ENCODE results near the gene GAL3ST1.

Gene GAL3ST1

DNA sequence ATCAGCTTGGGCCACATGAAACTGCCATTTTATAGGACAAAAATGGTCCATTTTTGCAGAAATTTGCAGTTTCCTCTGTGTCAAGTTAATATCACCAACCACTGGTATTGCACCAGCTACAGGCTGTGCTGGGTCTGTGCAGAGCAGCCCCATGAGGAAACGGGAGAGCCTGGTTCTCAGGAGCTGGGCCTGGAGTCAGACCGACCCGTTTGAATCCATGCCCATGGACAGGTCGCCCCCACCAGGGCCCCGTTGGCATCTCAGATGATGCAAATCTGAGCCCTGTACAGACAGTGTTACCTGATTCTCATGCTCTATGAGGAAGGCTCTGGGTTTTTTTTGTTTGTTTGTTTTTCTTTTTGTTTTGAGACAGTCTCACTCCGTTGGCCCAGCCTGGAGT lies 18.1 kb downstream of the GAL3ST1 start:
- Histone ChIP-seq H3K27me3 (ENCODE audit: insufficient read depth, low read length) (no peaks in the 10 kb centered on the region), H3K36me3 (ENCODE audit: control insufficient read depth in 1 of 2, insufficient read depth in 2 of 2, low read length in 2 of 2) (no peaks in the 10 kb centered on the region), H3K4me1 (ENCODE audit: control insufficient read depth in 1 of 2, insufficient read depth in 2 of 2, low read length in 2 of 2) (peaks cover 0 to 2% of the 10 kb centered on the region in 2 experiments), H3K4me3 (ENCODE audit: low read depth, low read length) (no peak overlapping the region), H2BK5ac (ENCODE audit: low read depth, low read length, poor library complexity) (no peak overlapping the region), H2BK12ac (ENCODE audit: low read length) (no peak overlapping the region), H3K9me3 (ENCODE audit: insufficient read depth, low read depth, low read length) (peaks cover 1% of the 10 kb centered on the region), H3K9ac (ENCODE audit: low read length) (no peak overlapping the region), H2AFZ (ENCODE audit: insufficient read depth, low read length, poor library complexity) (no peak overlapping the region), H2AK5ac (ENCODE audit: low read length) (no peak overlapping the region), H3K23ac (ENCODE audit: low read length) (no peak overlapping the region), H4K8ac (ENCODE audit: low read depth, low read length) (no peak overlapping the region), H3K14ac (ENCODE audit: low read length) (no peak overlapping the region), H2BK120ac (ENCODE audit: insufficient read depth, low read length, poor library complexity) (no peak overlapping the region), H3K79me1 (ENCODE audit: low read length) (no peaks in the 10 kb centered on the region), H3K27ac (ENCODE audit: low read depth, low read length) (no peak overlapping the region), H3K4ac (ENCODE audit: low read depth, low read length) (no peak overlapping the region), H3K18ac (ENCODE audit: low read length) (no peak overlapping the region), H4K91ac (ENCODE audit: low read depth, low read length) (no peak overlapping the region), H3K79me2 (ENCODE audit: control insufficient read depth, insufficient read depth, low read length, poor library complexity) (no peaks in the 10 kb centered on the region), H4K12ac (ENCODE audit: low read depth, low read length) (no peak overlapping the region), H3K4me2 (ENCODE audit: low read length) (no peak overlapping the region)
- no peak for DNase-seq
- no CpG with 5 or more reads among the region's 6 CpGs for WGBS (ENCODE audit: extremely low coverage, insufficient coverage, insufficient read length)

DNA sequence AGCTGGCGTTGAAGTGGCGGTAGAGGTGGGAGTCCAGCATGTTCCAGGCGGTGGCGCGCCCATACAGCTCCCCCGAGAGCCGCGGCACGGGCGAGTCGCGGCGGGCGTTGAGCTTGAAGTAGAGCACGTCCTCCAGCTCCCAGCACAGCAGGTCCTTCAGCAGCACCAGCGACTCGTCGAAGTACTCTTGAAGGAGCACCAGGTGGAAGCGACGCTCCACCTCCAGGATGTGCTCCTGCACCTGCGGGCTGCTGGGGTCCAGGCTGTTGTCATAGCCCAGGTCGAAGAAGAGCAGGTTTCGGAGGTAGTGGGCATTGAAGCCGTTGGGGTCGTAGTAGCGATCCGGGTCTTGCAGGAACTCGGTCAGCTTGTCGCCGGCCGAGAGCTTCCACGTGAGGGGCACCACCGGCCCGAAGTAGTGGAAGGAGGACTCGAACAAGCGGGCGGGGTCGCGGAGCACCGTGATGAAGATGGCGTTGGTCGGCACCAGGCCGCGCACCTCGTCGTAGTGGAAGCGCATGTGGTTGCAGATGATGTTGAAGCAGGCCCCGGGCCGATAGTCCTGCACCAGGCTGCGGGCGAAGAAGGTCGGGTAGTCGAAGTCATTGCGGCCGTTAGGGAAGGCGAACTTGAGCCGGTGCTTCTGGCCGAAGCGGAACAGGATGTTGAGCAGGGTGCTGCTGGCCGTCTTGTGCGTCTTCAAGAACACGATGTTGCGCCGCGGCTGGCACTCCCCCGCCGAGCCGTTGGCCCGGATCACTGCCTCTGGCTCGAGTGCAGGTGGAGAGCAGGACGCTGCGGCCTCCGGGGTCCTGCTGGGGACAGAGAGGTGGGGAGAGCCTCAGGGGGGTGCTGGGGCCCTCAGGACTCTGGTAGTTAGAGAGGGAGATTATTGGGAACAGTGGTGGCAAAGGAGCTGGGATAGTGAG lies 18.9 kb downstream of the GAL3ST1 start:
- Histone ChIP-seq H3K79me1 (ENCODE audit: low read length) (no peaks in the 10 kb centered on the region), H4K12ac (ENCODE audit: low read depth, low read length) (no peak overlapping the region), H2AK5ac (ENCODE audit: low read length) (no peak overlapping the region), H2AFZ (ENCODE audit: insufficient read depth, low read length, poor library complexity) (no peak overlapping the region), H3K27me3 (ENCODE audit: insufficient read depth, low read length) (no peaks in the 10 kb centered on the region), H4K8ac (ENCODE audit: low read depth, low read length) (no peak overlapping the region), H3K9me3 (ENCODE audit: insufficient read depth, low read depth, low read length) (peaks cover 1% of the 10 kb centered on the region), H3K4ac (ENCODE audit: low read depth, low read length) (no peak overlapping the region), H3K9ac (ENCODE audit: low read length) (no peak overlapping the region), H3K4me2 (ENCODE audit: low read length) (no peak overlapping the region), H2BK5ac (ENCODE audit: low read depth, low read length, poor library complexity) (no peak overlapping the region), H3K4me1 (ENCODE audit: control insufficient read depth in 1 of 2, insufficient read depth in 2 of 2, low read length in 2 of 2) (no peaks in the 10 kb centered on the region), H4K91ac (ENCODE audit: low read depth, low read length) (no peak overlapping the region), H3K4me3 (ENCODE audit: low read depth, low read length) (no peak overlapping the region), H3K79me2 (ENCODE audit: control insufficient read depth, insufficient read depth, low read length, poor library complexity) (no peaks in the 10 kb centered on the region), H2BK12ac (ENCODE audit: low read length) (no peak overlapping the region), H2BK120ac (ENCODE audit: insufficient read depth, low read length, poor library complexity) (no peak overlapping the region), H3K18ac (ENCODE audit: low read length) (no peak overlapping the region), H3K23ac (ENCODE audit: low read length) (no peak overlapping the region), H3K27ac (ENCODE audit: low read depth, low read length) (no peak overlapping the region), H3K14ac (ENCODE audit: low read length) (no peak overlapping the region), H3K36me3 (ENCODE audit: control insufficient read depth in 1 of 2, insufficient read depth in 2 of 2, low read length in 2 of 2) (no peaks in the 10 kb centered on the region)
- DNase-seq: no peak
- no CpG with 5 or more reads among the region's 73 CpGs for WGBS (ENCODE audit: extremely low coverage, insufficient coverage, insufficient read length)

GRCh38 chr22:30553971-30554370 lies 20.5 kb downstream of the GAL3ST1 start:
- H3K4me3 ChIP-seq (ENCODE audit: low read depth, low read length): no peak overlapping the region
- no peaks in the 10 kb centered on the region for H3K27me3 ChIP-seq (ENCODE audit: insufficient read depth, low read length)
- H3K36me3 ChIP-seq (ENCODE audit: control insufficient read depth in 1 of 2, insufficient read depth in 2 of 2, low read length in 2 of 2): no peaks in the 10 kb centered on the region
- no peak overlapping the region for H4K12ac ChIP-seq (ENCODE audit: low read depth, low read length)
- H2BK120ac ChIP-seq (ENCODE audit: insufficient read depth, low read length, poor library complexity): no peak overlapping the region
- H3K14ac ChIP-seq (ENCODE audit: low read length): no peak overlapping the region
- H3K27ac ChIP-seq (ENCODE audit: low read depth, low read length): no peak overlapping the region
- H3K4me1 ChIP-seq (ENCODE audit: control insufficient read depth in 1 of 2, insufficient read depth in 2 of 2, low read length in 2 of 2): no peaks in the 10 kb centered on the region
- H3K4me2 ChIP-seq (ENCODE audit: low read length): no peak overlapping the region
- no peak overlapping the region for H4K91ac ChIP-seq (ENCODE audit: low read depth, low read length)
- no peaks in the 10 kb centered on the region for H3K79me2 ChIP-seq (ENCODE audit: control insufficient read depth, insufficient read depth, low read length, poor library complexity)
- H3K23ac ChIP-seq (ENCODE audit: low read length): no peak overlapping the region
- H4K8ac ChIP-seq (ENCODE audit: low read depth, low read length): no peak overlapping the region
- H2BK12ac ChIP-seq (ENCODE audit: low read length): no peak overlapping the region
- DNase-seq: no peak
- no peak overlapping the region for H3K18ac ChIP-seq (ENCODE audit: low read length)
- no peak overlapping the region for H3K4ac ChIP-seq (ENCODE audit: low read depth, low read length)
- H3K79me1 ChIP-seq (ENCODE audit: low read length): no peaks in the 10 kb centered on the region
- H3K9ac ChIP-seq (ENCODE audit: low read length): no peak overlapping the region
- no peak overlapping the region for H2AFZ ChIP-seq (ENCODE audit: insufficient read depth, low read length, poor library complexity)
- no peak overlapping the region for H2AK5ac ChIP-seq (ENCODE audit: low read length)
- H3K9me3 ChIP-seq (ENCODE audit: insufficient read depth, low read depth, low read length): peaks cover 1% of the 10 kb centered on the region
- no peak overlapping the region for H2BK5ac ChIP-seq (ENCODE audit: low read depth, low read length, poor library complexity)
- no CpG with 5 or more reads among the region's 7 CpGs for WGBS (ENCODE audit: extremely low coverage, insufficient coverage, insufficient read length)

GRCh38 chr22:30552719-30553118 lies 21.7 kb downstream of the GAL3ST1 start:
- H3K9ac ChIP-seq (ENCODE audit: low read length): no peak overlapping the region
- H2AK5ac ChIP-seq (ENCODE audit: low read length): no peak overlapping the region
- no peaks in the 10 kb centered on the region for H3K36me3 ChIP-seq (ENCODE audit: control insufficient read depth in 1 of 2, insufficient read depth in 2 of 2, low read length in 2 of 2)
- no CpG with 5 or more reads among the region's 1 CpG for WGBS (ENCODE audit: extremely low coverage, insufficient coverage, insufficient read length)
- no peak overlapping the region for H2BK5ac ChIP-seq (ENCODE audit: low read depth, low read length, poor library complexity)
- H2BK120ac ChIP-seq (ENCODE audit: insufficient read depth, low read length, poor library complexity): no peak overlapping the region
- no peak overlapping the region for H4K12ac ChIP-seq (ENCODE audit: low read depth, low read length)
- no peak overlapping the region for H3K4ac ChIP-seq (ENCODE audit: low read depth, low read length)
- H3K79me2 ChIP-seq (ENCODE audit: control insufficient read depth, insufficient read depth, low read length, poor library complexity): no peaks in the 10 kb centered on the region
- H3K4me1 ChIP-seq (ENCODE audit: control insufficient read depth in 1 of 2, insufficient read depth in 2 of 2, low read length in 2 of 2): no peaks in the 10 kb centered on the region
- H3K27me3 ChIP-seq (ENCODE audit: insufficient read depth, low read length): no peaks in the 10 kb centered on the region
- no peak overlapping the region for H4K91ac ChIP-seq (ENCODE audit: low read depth, low read length)
- H2BK12ac ChIP-seq (ENCODE audit: low read length): no peak overlapping the region
- H2AFZ ChIP-seq (ENCODE audit: insufficient read depth, low read length, poor library complexity): no peak overlapping the region
- H3K79me1 ChIP-seq (ENCODE audit: low read length): no peaks in the 10 kb centered on the region
- no peak for DNase-seq
- H3K14ac ChIP-seq (ENCODE audit: low read length): no peak overlapping the region
- no peak overlapping the region for H4K8ac ChIP-seq (ENCODE audit: low read depth, low read length)
- H3K4me3 ChIP-seq (ENCODE audit: low read depth, low read length): no peak overlapping the region
- H3K18ac ChIP-seq (ENCODE audit: low read length): no peak overlapping the region
- H3K23ac ChIP-seq (ENCODE audit: low read length): no peak overlapping the region
- no peak overlapping the region for H3K27ac ChIP-seq (ENCODE audit: low read depth, low read length)
- H3K4me2 ChIP-seq (ENCODE audit: low read length): no peak overlapping the region
- peaks cover 1% of the 10 kb centered on the region for H3K9me3 ChIP-seq (ENCODE audit: insufficient read depth, low read depth, low read length)
